HG03039 (cell line): ENCODE data around the gene MPC2.
"Not testable (repeated sequence)": the region's sequence is repeated elsewhere in the genome, so short reads cannot be mapped to it uniquely, and the experiment has no call there.

Experiments used
- ATAC-seq: cut with Tn5 transposase; IDR thresholded peaks from one replicate; pipeline ENCODE4 v1.9.1; 2021; ENCODE audit warnings: mild to moderate bottlenecking, moderate library complexity; ENCODE audit not compliant: unreplicated experiment

The MPC2 gene

GRCh38 chr1:167935216-167936067 lies 1.4 kb downstream of the MPC2 start:
- ATAC-seq = peak; percentile 4

DNA sequence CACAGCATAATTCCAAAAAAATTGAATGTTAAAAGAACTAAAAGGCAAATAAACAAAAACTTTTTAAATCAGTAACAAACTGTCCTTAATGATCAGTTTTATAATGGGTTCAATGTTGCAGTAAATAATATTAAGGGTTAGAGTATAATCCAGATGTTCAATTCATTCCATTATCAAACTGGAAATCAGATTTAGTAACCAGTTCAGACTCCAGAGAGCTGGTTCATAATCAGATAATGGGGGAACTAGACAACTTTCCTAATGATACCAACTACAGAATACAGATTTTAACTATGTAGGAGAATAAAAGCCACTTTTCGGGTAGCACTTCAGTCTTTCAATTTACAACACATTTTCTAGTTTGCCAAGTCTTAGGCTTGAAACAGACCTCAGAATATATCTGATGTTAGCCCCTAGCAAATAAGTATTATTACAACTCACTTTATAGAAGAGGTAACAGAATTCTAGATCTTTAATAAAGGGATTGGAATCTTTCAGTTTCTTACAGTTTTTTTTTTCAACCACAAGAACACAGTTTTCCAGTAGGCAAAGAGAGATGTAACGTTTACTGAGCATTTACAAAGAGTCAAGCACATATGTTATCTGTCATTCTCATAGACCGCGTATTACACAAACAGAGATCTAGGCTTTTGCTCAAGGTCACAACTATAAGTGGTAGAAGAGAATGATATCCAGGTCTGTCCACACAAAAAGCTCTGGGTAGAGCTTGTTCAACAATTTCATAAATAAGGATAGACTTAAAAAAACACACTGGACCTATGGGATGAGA lies 2.3 kb downstream of the MPC2 start:
- ATAC-seq = no peak

DNA sequence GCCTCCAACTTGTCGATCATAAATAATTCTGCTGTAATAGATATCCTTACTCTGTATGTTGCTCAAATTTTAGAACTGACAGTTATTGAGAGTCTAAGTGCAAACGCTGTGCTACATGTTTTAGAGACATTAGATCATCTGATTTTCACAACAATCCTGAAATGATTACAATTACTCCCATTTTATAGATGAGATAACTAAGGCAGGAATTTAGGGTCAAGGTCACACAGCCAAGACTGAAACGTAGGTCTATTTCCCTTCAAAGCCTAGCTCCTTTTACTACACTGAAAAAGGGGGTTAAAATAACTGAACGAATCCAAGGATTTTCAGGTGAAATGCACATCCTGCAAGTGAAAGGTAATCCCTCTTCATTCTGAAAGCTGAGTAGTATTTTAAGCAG lies 3.1 kb downstream of the MPC2 start:
- ATAC-seq = no peak

GRCh38 chr1:167929725-167930124 lies 7.1 kb downstream of the MPC2 start:
- ATAC-seq = no peak

DNA sequence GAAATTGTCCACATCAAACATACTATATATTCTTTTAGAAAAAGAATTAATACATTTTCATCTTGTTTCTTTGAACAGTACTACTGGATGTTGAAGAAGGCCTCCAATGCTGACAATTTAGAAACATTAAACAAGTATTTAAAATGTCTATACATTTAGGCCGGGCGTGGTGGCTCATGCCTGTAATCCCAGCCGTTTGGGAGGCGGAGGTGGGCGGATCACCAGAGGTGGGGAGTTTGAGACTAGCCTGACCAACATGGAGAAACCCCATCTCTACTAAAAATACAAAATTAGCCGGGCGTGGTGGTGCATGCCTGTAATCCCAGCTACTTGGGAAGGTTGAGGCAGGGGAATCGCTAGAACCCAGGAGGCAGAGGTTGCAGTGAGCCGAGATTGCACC lies 8.0 kb downstream of the MPC2 start:
- not testable (repeated sequence) for ATAC-seq

GRCh38 chr1:167928457-167928852 lies 8.4 kb downstream of the MPC2 start:
- ATAC-seq = no peak

- no peak for ATAC-seq
These were observed 9.7 kb downstream of the MPC2 start for GRCh38 chr1:167927046-167927754.

DNA sequence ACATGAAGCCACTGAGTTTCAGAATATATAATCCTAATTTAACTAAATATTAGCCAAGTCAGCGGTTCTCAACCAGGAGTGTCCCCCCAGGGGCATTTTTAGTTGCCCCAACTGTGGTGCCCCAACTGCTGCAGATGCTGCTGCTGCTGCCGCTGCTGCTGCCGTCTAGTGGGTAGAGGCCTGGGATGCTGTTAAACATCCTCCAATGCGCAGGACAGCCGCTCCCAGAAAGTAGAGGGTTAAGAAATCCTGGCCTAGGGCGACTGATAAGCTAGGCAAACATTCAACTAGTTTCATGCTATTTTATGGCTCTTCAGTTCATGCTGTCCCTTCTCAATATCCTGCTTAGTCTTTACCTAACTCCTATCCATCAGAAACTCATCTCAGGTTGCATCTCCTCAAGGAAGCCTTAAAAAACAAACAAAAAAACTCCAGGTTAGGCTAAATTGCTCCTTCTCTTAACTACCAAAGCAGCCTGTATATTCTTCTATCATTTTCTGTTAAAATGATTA lies 10.3 kb downstream of the MPC2 start:
- ATAC-seq = no peak

GRCh38 chr1:167924543-167925231 lies 12.2 kb downstream of the MPC2 start:
- no peak for ATAC-seq

DNA sequence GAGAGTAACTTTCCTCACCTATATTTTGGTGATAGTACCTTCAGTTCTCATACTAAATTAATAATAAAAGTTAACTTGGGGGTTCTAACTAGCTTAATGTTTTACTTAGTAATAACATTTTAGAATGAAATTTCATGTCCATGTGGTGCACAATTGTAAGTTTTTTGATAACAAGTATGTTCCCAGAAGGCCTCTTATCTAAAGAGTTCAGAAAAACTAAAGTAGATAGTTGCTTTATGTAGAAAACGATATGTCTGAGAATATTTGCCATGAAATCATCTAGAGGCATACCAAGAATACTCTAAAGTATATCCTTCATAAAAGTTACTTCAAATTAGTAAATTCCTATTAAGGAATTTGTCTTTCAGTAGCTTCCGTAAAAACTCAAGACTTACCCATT lies 12.8 kb downstream of the MPC2 start:
- no peak for ATAC-seq

- no peak for ATAC-seq
These were observed 13.4 kb downstream of the MPC2 start for GRCh38 chr1:167923324-167924056.

DNA sequence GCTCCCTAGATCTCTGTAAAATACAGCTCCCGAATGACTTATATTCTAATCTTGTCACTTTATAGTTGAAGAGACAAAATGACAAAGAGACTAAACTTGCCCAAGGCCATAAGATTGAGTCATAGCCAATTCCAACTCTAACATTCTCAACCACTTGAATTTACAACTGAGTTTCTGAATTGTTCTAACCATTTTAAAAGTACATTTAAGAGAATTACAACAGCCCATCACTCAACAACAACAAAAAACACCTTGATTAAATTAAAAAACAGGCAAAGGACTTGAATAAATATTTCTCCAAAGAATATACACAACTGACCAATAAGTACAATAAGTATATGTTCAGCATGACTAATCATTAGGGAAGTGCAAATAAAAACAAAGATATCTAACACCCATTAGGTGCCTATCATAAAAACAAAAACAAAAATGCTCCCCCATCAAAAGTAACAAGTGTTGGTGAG lies 14.2 kb downstream of the MPC2 start:
- no peak for ATAC-seq

DNA sequence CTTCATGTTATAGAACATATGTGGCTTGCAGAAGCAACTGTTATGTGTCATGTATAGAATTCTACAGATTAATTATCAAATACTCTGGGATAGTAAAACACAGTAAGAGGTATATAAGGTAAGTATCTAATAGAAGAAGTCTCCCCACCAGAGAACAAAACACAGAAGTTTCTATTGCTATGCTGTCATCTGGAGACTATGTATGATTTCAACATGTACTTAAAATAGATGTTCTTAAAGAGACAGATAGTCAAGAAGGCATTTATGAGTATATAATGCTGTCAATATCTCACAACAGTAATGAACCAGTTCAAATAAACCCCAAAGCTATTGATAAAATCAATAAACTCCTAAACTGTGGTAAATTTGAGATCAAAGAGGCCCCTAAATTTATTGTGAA lies 14.8 kb downstream of the MPC2 start:
- no peak for ATAC-seq

DNA sequence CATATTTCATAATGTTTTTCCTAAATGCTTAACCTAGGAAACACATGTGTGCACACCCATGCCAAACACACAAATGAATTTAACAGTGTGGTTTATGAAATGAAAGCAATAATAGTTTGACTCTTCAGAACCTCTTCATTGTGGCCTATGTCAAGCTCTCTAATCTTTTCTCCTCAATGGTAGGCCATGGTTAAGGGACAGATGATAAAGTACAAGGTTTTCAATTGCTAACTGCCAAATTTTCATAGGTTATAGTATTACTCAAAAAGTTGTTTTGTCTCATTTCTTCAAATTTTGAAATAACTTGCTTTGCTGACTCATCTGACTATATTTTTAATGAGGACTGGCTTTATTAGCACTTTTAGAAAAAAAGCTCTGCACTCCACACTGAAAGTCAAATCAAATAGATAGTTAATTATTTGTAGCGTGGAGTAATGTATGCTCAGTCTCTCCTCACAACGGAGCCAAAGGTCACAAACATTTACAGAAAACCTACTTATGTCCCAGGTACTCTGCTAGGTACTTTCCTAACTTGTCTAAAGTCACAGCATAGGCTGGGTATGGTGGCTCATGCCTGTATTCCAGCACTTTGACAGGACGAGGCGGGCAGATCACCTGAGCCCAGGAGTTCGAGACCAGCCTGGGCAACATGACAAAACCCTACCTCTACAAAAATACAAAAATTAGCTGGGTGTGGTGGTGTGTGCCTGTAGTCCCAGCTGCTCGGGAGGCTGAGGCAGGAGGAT lies 19.9 kb downstream of the MPC2 start:
- no peak for ATAC-seq

DNA sequence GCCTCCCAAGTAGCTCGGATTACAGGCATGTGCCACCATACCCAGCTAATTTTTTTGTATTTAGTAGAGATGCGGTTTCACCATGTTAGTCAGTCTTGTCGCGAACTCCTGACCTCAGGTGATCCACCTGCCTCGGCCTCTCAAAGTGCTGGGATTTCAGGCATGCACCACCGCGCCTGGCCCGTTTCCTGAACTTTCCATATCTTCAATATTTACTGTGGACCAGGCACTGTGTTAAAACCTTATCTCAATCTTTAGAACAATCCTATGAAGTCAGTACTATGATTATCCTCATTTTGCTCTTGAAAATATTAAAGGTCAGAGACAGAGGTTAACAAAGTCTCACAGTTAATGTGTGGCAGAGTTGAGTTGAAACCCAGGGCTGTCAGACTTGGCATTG lies 21.3 kb downstream of the MPC2 start:
- ATAC-seq = no peak

DNA sequence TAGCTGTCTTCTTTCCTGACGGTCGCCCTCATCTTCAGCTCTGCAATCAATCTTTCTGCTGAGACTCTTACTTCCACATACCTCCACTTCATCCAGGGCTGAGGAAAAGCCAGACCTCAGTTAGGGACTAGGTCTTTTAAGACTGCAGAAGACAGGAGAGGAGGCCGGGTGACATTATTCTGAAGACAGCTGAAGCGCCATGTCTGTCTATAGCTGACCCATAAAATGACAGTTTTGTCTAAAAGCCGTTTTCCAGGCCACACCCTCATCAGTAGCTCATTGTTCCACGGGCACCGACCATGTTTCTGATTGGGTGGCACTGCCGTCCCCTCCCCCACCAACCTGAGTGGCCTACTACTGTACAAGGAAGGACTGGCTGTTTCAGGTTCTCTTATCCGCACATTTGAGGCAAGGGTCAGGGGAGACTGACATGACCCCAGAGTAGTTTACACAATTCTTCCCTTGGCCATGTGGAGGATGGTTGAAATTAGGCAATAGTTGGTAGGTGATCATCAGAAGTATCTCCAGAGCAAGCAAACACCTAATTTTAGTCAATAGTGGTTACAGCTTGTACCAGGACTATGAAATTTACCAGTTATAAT lies 22.9 kb downstream of the MPC2 start, which contains the start of gene ADCY10:
Gene ADCY10, minus strand, starts transcription at position 240 of the 602 bp plus-strand sequence. CDS start 8,994 bp downstream, outside the sequence.
- ATAC-seq = no peak

- ATAC-seq = no peak
These were observed 24.6 kb downstream of the MPC2 start for GRCh38 chr1:167912294-167912693.

DNA sequence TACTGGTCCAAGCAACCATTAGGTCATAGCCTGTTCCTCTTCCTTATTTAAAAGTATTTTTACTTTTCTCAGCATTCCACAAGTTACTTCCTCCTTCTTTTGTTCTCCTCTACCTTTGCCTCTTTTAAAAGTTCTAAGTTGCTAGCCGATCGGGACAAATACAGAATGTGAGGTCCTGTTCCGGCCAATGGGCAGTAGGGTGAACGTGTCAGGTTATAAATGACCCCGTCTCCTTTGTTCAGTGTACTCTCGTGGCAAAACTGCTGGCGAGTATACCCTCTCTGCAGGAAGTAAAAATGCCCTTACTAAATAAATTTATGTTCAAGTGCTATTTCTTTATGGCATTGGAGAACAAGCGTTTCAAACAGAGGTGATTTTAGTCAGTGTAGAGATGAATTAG lies 25.5 kb downstream of the MPC2 start:
- no peak for ATAC-seq

DNA sequence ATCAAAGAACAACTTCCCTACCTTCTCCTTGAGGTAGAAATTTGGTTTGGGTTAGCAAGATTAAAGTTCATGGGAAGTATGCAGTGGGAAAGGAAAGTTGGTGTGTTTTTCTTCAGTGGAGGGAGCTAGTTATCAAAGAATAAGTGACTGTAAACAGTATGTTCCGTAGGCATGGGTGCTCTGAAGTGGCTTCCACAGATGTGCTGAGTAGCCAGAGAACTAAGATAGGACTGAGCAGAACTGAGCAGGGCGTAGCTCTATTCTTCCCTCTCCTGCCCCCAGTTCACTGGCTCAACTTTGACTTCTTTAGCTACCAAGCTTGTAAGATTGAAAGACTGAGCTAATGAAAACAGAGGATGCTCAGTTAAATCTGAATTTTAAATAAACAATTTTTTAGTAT lies 26.3 kb downstream of the MPC2 start:
- no peak for ATAC-seq
